Subcutaneous adipose tissue (tissue), 4 donors: ENCODE data around the gene ZNF710. TPM values are rescaled to one million over a fixed set of nuclear protein-coding genes. Genes with fewer than 3 reads are reported as not detected.

Experiments
- total RNA-seq, 4 donors: library from RNA; depleted of rRNA; stranded (reverse); fragments of >200 nt; gene quantifications; one replicate each; pipeline ENCODE4 v1.1.0, GENCODE V29; 2016
- TF ChIP-seq, protein P1 (sequence below): fragments of 450-650 bp; IDR thresholded peaks from one replicate; pipeline ENCODE4 v1.5.1; 2016; ENCODE audit warnings: low read depth, mild to moderate bottlenecking, control low read depth, antibody characterized with exemption, moderate library complexity

The ZNF710 gene
- total RNA-seq, 4 donors from 2014 or later, result 5.4 to 8.3 (median 6.1) TPM

DNA sequence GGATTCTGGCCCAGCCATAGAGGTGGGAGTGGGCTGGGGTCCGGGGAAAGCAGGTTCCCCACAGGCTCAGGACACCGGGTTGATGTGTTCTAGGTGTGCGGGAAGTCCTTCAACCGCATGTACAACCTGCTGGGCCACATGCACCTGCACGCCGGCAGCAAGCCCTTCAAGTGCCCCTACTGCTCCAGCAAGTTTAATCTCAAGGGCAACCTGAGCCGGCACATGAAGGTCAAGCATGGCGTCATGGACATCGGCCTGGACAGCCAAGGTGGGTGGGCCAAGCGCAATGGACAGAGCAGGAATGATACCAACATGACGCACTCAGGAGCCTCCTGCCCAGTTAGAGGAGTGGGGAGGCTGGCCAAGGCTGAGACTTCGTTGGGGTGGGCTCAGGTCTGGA is 72.9 kb downstream of the ZNF710 start:
- TF ChIP-seq, protein P1, sequence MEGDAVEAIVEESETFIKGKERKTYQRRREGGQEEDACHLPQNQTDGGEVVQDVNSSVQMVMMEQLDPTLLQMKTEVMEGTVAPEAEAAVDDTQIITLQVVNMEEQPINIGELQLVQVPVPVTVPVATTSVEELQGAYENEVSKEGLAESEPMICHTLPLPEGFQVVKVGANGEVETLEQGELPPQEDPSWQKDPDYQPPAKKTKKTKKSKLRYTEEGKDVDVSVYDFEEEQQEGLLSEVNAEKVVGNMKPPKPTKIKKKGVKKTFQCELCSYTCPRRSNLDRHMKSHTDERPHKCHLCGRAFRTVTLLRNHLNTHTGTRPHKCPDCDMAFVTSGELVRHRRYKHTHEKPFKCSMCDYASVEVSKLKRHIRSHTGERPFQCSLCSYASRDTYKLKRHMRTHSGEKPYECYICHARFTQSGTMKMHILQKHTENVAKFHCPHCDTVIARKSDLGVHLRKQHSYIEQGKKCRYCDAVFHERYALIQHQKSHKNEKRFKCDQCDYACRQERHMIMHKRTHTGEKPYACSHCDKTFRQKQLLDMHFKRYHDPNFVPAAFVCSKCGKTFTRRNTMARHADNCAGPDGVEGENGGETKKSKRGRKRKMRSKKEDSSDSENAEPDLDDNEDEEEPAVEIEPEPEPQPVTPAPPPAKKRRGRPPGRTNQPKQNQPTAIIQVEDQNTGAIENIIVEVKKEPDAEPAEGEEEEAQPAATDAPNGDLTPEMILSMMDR, result no peak

DNA sequence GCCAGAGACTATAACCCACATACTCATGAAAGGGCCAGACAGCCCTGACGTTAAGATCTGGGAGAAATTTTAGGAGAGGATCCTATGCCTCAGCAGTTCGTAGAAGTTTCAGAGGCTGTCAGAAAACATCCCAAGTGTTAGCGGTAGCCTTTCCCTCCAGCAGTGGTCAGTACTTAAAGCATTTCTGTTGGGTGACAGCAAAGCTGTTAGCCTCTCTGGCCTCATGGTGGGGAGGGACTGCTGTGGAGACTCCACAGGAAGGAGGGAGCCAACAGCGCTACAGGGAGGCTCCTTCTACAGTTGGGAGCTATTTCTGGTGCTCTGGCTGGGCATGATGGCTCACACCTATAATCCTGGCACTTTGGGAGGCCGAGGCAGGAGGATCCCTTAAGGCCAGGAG is 73.8 kb downstream of the ZNF710 start:
- TF ChIP-seq, protein P1, result no peak

DNA sequence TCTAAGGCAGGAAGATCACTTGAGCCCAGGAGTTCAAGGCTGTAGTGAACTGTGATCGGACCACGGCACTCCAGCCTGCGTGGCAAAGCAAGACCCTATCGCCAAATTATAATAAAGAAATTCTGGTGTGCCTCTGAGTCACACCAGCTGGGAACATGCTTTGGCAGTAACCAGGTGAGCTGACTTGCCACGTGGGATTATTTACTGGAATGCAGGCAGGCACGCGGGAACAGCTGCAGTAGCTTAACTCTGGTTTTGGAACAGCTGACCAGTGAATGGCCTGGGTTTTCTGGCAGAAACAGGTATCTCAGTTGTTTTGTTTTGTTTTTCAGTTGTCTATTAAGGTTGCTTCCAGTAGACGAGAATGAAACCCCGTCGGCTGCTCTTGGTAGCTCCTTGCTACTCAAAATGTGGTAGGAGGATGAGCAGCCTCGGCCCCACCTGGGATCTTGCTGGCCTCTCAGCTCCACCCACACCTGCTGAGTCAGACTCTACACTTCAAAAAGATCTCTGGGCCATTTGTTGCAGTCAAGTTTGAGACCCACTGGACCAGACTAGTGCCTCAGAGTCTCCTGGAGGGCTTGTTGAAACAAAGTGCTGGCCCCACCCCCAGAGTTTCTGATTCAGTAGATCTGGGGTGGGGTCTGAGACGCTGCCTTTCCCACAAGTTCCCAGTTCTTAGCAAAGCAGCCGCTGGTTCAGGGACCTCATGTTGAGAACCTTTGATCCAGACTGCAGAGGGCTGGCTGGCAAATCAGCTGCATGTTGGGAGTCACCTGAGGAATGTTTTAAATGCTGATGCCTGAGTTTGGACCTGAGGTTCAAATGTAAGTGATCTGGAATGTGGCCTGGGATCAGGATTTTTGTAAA is 74.5 kb downstream of the ZNF710 start:
- TF ChIP-seq, protein P1, result no peak

- TF ChIP-seq, protein P1, result no peak
Measured at GRCh38 chr15:90076716-90077115, 75.6 kb downstream of the ZNF710 start.

- TF ChIP-seq, protein P1, result no peak
Measured at GRCh38 chr15:90078965-90079364, 77.8 kb downstream of the ZNF710 start.

- TF ChIP-seq, protein P1, result no peak
Measured at GRCh38 chr15:90079619-90080457, 78.7 kb downstream of the ZNF710 start.

DNA sequence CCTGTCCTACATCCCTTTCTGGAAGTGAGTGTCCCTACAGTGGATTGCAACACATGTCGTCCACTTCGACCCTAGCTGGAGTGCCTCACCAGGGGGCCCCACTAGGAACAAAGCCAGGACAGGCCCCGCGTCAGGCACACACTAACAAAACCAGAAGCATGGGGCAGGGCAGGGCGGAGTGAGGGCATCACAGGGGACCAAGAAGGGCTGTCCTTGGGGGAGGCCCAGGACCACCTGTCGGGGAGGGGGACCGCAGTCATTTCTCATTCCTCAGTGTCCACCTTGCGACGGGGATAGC is 79.3 kb downstream of the ZNF710 start:
- TF ChIP-seq, protein P1, result no peak
